NCI-H82 treated with DMSO at 0.1 percent for 48 hours (cell line): ENCODE data around the gene TYW3.

Experiments used
- DNase-seq: peaks from one replicate; lab custom pipeline; 2025; ENCODE audit not compliant: unreplicated experiment; lab: John Stamatoyannopoulos, UW

TYW3 gene, protein sequence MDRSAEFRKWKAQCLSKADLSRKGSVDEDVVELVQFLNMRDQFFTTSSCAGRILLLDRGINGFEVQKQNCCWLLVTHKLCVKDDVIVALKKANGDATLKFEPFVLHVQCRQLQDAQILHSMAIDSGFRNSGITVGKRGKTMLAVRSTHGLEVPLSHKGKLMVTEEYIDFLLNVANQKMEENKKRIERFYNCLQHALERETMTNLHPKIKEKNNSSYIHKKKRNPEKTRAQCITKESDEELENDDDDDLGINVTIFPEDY

DNA sequence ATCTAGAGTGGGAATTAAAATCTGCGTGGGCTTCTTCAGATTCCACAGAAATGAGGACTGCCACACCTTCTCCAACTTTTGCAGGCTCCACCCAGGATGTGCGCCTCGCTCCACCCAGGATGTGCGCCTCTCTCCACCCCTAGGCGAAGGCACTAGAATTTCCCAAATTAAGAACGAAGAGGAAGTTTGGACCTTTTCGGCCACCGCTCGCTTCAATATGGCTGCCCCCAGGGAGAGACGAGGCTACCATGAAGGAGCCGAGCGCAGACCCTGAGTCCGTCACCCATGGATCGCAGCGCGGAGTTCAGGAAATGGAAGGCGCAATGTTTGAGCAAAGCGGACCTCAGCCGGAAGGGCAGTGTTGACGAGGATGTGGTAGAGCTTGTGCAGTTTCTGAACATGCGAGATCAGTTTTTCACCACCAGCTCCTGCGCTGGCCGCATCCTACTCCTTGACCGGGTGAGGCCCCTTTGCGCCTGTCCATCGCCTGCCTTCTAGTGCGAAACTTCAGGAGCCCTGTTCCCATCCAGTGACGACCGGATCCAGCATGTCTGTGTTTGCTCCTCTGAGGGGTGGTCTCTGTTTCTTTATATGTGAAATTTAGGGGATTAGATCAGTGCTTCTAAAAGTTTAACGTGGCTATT is at the start of gene TYW3, which contains the start of gene CRYZ:
Gene TYW3 (plus strand): TSS at position 193 of the 644 bp plus-strand sequence. CDS start 93 bp downstream, at position 286.
Gene CRYZ (minus strand): TSS at position 91 of the 644 bp plus-strand sequence. CDS start 8,229 bp downstream, outside the sequence.
- peak; percentile 74 for DNase-seq

DNA sequence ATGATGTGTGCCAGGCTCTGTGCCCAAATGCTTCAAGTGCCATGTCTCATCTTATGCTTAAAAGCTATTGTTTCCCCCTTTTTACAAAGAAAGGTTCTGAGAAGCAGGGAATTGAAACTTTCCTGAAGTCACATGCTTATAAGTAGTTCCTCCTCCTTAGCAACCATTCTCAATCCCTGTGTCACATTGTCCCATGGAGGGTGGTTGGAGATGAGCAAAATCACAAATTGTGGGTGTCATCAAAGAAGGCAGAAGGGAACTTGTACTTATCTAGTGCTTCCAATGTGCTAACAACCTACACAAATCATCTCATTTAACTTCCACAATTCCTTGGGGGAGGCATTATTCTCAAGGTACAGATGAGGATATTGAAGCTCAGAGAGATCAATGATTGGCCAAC is 49.3 kb upstream of the TYW3 start:
- DNase-seq: no peak

DNA sequence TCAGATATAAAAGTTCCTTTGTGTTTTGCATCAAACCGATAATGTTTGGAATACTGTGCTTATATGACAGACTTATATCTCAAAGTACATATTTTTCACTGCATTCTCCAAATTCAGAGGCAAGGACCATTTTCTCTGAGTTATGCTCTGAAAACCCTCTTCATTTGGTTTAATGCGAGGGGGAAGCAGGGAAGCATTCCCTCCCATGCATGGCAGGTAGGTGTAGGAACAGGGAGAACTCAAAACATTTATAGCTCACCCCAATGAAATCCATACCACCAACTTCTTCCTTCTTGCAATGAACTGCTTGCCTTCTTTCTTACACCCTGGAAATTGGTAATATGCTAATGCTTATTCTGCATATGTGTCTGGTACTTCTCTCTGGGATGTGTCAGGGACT is 48.7 kb upstream of the TYW3 start:
- DNase-seq: no peak

DNA sequence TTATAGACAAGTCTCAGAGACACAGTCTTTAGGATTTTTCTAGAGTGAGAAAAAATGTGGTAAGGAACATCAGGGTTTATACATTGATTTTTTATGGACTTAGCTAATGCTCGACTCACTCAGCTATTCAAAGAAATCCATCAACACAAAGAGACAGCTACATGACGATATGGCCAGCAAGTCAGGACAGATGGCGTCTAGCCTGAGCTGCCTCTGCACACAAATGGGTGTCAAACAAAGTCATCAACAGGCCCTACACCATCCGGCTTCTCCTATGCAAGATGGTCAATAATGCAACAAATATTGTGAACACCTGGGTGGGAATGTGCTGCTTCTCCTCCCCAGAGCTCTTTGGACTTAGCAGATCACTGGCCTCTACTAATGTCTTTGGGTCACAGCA is 46.0 kb upstream of the TYW3 start:
- peak; percentile 34 for DNase-seq

DNA sequence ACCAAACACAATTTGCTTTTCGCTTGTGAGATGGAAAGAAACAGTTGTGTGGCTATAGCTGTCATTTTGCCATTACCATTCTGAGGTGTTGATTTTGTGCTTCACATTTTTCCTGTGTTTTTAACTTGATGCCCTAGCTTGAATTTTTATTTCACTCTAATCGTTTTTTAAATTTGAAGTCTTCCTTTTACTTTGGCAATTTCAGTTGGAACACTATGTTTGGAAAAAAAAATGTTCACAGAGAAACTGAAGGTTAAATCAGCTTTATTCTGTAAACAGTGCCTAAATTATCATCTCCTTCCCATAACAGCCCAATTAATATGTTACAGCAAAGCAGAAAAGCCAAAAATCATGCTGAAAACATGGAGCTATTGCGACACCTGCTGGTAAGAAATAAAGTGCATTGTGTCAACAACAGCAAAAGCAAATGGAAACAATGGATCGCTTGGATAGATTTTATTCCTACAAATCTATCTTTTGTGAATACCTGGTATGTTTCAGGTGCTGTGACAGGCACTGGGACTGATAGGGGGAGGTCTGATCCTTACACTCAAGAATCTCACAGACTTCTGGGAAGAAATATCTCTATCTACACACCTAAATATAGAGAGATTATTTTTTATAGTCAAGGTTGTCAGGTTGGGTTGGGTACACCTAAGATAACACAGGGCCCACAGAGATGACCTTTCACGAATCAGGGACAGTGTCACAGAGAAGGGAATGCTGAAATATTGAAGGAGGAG is 43.2 kb upstream of the TYW3 start:
- DNase-seq: peak; percentile 37

DNA sequence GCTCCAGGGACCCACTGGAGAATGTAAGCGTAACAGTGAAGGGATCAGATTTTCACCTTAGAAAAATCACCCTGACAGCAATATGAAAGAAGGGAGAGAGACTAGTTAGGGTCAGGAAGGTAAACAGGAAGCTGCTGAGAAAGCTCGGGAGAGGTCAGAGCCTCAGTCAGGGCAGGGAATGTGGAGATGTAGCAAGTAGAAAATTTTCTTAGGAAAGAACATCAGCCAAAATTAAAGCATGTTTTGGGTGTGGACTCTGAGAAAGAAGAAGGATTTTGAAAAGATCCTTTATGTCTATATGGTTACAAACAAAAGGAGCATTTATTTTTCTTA is 42.6 kb upstream of the TYW3 start:
- DNase-seq: no peak

DNA sequence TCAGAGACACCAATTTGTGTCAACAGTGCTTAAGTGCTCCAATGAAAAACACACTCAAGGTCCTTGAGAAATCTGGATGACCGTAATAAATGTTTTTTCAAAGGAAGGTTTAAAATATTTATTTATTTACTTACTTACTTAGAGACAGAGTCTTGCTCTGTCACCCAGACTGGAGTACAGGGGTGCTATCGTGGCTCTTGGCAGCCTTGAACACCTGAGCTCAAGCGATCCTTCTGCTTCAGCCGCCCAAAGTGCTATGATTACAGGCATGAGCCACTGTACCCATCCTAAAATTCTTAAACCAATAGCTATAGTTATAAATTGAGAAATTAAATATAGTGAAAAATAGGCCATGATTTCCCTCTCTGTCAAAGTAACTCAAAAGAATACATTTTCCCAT is 42.0 kb upstream of the TYW3 start:
- no peak for DNase-seq

DNA sequence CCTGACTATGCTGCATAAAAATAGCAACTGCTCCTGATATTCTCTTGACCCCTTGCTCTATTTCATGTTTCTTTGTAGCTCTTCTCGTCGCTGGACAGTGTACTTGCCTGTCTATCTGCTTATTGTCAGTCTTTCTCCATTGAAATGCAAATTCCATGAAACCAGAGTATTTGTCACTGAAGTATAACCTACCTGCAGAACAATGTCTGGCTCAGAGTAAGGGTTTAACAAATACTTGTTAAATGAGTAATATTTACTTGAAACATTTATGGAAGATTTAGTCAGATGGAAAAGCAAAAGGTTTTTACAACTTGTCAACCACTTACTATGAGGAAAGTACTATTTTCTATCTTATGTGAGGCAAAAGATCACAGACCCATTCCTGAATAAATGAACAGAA is 39.5 kb upstream of the TYW3 start:
- no peak for DNase-seq

DNA sequence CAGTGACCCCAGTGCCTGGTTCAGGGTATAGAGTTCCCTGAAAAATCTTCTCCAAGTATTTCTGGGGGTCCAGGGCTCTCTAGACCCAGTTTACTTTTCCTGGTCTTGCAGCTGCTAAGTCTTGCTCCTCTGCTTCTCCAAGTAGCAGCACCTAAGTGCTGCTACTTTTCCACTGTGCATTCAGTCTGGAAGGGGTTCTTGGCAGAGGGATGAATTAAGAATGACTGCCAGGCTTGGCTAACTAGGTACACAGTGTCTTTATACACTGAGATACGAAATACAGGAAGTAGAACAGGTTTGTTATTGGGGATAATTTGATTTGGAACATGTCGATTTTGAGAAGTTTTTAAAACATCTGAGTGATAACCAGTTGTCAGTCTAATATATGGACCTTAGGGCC is 35.1 kb upstream of the TYW3 start:
- no peak for DNase-seq

DNA sequence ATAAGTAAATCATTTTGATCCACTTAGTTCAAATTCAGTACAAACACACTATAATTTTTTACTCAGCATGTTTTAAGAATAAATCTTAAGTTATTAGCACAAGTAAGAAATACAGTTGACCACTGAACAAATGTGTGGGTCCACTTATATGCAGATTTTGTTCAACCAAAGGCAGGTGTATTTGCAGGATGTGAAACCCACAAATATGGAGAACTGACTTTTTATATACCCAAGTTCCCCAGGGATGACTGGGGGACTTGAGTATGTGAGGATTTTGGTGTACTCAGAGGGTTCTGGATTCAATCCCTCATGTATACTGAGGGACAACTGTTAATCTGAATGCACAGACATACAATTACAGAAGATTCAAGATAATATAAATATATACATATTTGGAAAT is 33.6 kb upstream of the TYW3 start:
- DNase-seq: no peak

DNA sequence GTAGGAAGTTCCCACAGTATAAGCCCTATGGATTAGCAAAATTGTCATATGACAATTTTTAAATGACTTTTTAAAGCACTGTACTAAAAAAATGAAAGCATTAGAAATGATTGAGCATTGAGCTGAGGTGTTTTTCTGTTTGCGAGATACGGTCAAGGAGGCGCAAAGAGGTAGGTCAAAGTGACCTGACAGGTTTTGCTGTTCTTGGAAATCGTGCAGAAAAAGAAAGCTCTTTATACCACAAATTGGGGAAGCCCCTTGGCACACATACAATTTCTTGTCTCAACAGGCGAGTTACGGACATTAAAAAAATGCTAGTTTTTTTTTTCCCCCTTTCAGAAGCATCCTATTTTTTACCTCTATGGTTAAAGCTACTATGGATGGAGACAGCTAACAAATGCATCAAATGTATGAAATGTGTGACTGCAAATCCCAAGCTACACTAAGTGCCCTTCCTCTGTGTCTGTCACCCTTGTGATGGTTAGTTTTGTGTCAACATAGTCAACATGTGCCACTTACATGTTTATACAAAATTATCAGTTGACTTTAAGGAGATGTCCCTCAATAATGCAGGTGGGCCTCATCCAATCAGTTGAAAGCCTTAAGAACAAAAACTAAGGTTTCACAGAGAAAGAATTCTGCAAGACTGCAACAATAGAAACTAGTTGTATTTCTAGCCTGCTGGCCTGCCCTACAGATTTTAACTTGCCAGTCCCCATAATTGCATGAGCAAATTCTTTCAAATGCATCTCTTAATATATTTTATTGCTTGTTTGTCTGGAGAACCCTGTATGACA is 29.4 kb upstream of the TYW3 start:
- DNase-seq: no peak

DNA sequence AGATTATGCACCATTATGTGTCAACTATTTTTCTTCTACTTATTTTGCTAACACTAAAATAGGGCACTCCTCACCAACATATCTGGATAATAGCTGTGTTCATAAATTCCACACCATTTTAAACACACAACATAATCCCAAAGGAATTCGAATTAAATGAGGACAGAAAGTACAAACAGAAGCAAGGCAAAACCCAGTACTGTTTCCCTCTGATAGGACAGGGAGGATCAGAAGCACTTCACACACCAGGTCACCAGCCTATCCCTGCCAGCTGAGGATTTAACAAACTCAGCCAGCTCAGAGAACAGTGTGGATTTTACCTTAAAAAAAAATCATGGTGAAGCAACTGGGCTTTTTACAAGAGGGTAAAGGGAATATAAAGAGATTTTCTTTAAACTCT is 20.1 kb upstream of the TYW3 start:
- no peak for DNase-seq

DNA sequence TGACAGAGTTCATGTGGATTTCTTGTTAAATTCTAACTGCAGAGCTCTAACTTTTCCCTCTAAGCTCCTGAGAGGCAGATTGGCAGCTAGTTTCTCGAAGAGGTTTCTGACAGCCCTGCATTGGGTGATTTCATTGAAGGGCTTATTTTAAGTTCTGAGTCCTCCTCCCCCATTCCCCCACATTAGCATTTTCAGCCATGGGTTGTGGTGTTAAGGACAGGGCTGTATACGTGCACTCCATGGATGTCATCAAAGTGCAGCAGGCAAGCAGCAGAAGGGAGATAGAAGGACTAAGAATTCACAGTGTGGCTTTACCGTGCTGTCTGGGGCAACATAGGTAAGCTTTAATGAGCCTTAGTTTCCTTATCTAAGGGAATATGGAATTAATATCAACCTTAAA is 19.1 kb upstream of the TYW3 start:
- DNase-seq: no peak

DNA sequence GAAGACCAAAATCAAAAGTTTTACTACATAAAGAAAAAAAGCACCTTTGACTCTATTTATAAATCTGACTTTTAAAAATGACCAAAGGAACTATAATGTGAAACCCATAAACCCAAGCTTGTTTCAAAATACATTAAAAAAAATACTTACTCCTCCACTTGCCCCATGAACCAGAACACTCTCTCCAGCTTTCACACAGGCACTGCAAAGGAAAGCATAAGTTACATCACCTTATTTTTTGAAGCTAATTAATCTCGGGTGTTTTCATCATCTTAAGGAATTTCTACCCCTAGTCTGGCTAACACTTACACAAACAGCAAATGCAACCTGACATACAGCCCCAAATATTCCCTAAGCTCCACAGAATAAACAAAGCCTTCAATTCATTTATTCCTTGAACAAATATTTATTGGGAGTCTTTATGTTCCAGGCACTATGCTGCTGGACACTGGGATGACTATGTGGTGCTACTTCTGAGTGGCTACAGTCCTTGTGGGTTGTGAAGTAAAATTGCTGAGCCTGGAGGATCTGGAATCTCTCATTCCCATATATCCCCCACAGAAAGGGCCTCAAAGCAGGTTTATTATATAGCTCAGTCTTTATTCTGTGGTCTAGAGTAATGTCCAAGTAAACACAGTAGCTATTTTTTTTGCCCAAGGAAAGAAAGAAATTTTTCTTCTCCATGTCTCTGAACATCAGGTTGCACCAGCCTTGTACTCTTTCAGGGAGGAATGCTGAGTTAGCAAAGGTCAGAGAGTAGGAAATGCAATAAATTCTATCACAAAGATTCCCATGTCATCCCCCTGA is 18.3 kb upstream of the TYW3 start:
- DNase-seq: no peak

DNA sequence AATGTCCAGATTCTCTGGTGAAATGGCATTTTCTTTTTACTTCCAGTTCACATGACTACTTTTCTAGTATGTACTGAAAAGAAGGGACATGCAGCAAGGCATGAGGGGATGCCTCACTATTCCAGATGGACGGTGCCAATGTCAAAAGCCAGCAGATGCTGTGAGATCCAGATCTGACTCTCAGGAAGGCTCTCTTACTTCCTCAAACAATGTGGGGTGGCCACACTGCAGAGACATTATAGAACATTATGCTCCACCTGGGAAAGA is 17.8 kb upstream of the TYW3 start:
- no peak for DNase-seq

DNA sequence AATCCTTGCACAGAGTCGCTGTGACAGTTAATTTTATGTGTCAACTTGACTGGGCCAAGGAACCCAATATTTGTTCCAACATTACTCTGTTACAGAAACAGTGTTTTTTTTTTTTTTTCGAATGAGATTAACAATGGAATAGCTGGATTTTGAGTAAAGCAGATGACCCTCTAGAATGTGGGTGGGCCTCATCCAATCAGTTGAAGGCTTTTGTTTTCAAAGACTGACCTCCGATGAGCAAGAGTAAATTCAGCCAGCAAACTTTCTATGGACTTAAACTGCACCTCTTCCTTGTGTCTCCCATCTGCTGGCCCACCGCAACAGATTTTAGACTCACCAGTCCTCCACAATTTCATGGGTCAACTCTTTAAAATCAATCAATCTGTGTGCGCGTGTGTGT is 17.1 kb upstream of the TYW3 start:
- no peak for DNase-seq

DNA sequence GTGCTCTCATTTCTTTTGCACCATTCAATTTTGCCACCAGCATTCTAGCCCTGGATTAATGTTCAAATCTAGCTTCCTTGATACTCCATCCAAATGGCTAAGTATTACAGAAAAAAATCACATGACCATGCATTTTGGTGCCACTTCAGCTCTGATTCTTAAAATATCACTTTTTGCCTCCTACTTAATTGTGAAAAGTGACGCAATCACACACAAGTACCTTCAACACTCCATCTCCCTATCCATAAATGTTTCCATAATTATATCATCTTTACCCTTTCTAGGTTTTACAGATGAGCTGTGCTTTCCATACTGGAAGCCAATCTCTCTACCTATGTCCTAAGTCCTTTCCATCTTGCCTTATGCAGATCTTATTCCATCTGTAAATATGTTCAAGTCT is 16.1 kb upstream of the TYW3 start:
- no peak for DNase-seq

DNA sequence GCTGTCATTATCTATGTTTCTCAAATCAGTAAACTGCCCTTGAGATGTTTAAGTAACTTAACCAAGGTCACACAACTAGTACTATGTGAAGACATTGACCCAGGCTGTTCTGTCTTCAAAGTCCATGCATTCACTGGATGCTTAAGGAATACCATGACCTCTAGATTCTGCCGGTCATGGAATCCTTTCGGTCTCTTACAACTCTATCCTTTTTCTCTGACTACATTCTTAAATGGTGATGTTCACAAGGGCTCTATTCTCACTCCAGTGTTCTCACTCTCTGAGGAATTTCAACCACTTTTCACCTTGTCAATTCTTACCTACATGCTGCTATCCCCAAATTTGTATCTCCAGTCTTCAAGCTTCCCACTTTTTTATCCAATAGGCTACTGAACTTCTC is 15.3 kb upstream of the TYW3 start:
- DNase-seq: no peak

DNA sequence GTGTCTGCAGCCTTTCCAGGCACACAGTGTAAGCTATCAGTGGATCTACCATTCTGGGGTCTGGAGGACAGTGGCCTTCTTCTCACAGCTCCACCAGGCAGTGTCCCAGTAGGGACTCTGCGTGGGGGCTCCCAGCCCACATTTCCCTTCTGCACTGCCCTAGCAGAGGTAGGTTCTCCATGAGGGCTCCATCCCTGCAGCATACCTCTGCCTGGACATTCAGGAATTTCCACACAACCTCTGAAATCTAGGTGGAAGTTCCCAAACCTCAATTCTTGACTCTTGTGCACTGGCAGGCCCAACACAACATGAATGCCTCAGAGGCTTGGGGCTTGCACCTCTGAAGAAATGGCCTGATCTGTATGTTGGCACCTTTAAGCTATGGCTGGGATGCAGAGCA is 6.9 kb upstream of the TYW3 start:
- no peak for DNase-seq

DNA sequence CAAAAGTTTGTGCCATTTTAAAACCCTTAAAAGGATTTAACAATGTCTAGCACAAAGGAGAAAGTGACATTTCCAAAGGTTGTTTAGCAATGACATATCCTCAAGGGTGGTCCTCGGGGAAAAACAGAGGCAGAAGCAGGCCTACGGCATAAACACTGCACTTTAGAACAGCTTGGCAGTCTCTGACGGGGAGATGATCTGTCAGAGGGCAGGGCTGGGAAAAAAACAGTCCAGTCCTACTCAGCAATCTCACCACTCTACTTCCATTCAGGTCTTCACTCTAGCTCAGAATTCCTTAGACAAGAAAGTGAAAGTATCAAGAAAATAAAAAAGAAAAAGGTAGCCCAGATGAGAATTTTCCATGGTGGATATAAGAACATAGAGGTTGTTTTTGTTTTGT is 4.2 kb upstream of the TYW3 start:
- no peak for DNase-seq
